GM12878 (cell line): ENCODE data around the gene CDC16. TPM values are rescaled to one million over a fixed set of nuclear protein-coding genes. Genes with fewer than 3 reads are reported as not detected.
A peak's percentile ranks its signal among the peaks of the same experiment; 100 is the strongest.

Experiments
- ATF3 ChIP-seq: IDR thresholded peaks from 2 replicates; pipeline ENCODE4 v1.6.1; 2011; ENCODE audit warnings: low read depth, mild to moderate bottlenecking, low read length, moderate library complexity, borderline replicate concordance; ENCODE audit errors: extremely low read depth
- ATF7 ChIP-seq: fragments of 450-650 bp; IDR thresholded peaks from 2 replicates; pipeline ENCODE4 v1.6.1; 2016; ENCODE audit warnings: low read depth, mild to moderate bottlenecking
- BCL3 ChIP-seq: IDR thresholded peaks from 2 replicates; pipeline ENCODE4 v1.6.1; 2011; ENCODE audit warnings: borderline replicate concordance, low read depth, mild to moderate bottlenecking, moderate library complexity, low read length; ENCODE audit not compliant: insufficient read depth, poor library complexity, severe bottlenecking
- BHLHE40 ChIP-seq, 2 experiments: fragments of 450-650 bp in 1 of 2; IDR thresholded peaks; 2 replicates each; pipeline ENCODE4 v1.6.1; 2011 to 2017; ENCODE audit warnings: low read depth in 2 of 2, borderline replicate concordance in 1 of 2, improper control_type of control experiment in 1 of 2, low read length in 1 of 2, mild to moderate bottlenecking in 1 of 2
- BRCA1 ChIP-seq: IDR thresholded peaks from 2 replicates; pipeline ENCODE4 v1.6.1; 2011; ENCODE audit warnings: low read depth, low read length, improper control_type of control experiment
- CREB1 ChIP-seq: IDR thresholded peaks from 2 replicates; pipeline ENCODE4 v1.6.1; 2012; ENCODE audit warnings: low read depth, mild to moderate bottlenecking, inconsistent platforms
- EZH2 ChIP-seq: IDR thresholded peaks from 2 replicates; pipeline ENCODE4 v1.6.1; 2012; ENCODE audit warnings: low read depth, mild to moderate bottlenecking, control low read depth, inconsistent platforms, low read length, borderline replicate concordance; ENCODE audit not compliant: control insufficient read depth
- HCFC1 ChIP-seq: fragments of 150-350 bp; IDR thresholded peaks from 2 replicates; pipeline ENCODE4 v1.6.1; 2014; ENCODE audit warnings: low read length
- KAT2A ChIP-seq: conservative IDR thresholded peaks from 2 replicates; pipeline ENCODE4 v1.6.1; 2011; ENCODE audit warnings: low read depth, low read length; ENCODE audit not compliant: control insufficient read depth
- LARP7 ChIP-seq: fragments of 450-650 bp; IDR thresholded peaks from 2 replicates; pipeline ENCODE4 v1.6.1; 2017; ENCODE audit warnings: mild to moderate bottlenecking
- MXI1 ChIP-seq: fragments of 150-350 bp; IDR thresholded peaks from 2 replicates; pipeline ENCODE4 v1.6.1; 2011; ENCODE audit warnings: low read depth, mild to moderate bottlenecking, inconsistent platforms, low read length, improper control_type of control experiment
- NR2C1 ChIP-seq: fragments of 450-650 bp; IDR thresholded peaks from 2 replicates; pipeline ENCODE4 v1.6.1; 2017; ENCODE audit warnings: antibody characterized with exemption, mild to moderate bottlenecking, moderate library complexity
- PAX5 ChIP-seq: IDR thresholded peaks from 2 replicates; pipeline ENCODE4 v1.6.1; 2011; ENCODE audit warnings: low read depth, low read length, borderline replicate concordance
- POLR2AphosphoS2 ChIP-seq: IDR thresholded peaks from 2 replicates; pipeline ENCODE4 v1.6.1; 2011; ENCODE audit warnings: low read depth, mild to moderate bottlenecking, low read length, improper control_type of control experiment, moderate library complexity
- PRDM15 ChIP-seq: fragments of 450-650 bp; formaldehyde crosslinking; IDR thresholded peaks from 2 replicates; pipeline ENCODE4 v1.4.0; 2020; ENCODE audit warnings: mild to moderate bottlenecking, moderate library complexity
- RELA ChIP-seq: fragments of 450-650 bp; IDR thresholded peaks from 2 replicates; pipeline ENCODE4 v1.8.0; 2014; ENCODE audit warnings: borderline replicate concordance; ENCODE audit not compliant: partially characterized antibody
- SMAD1 ChIP-seq: fragments of 450-650 bp; IDR thresholded peaks from 2 replicates; pipeline ENCODE4 v1.6.1; 2018; ENCODE audit warnings: mild to moderate bottlenecking, low read depth; ENCODE audit not compliant: partially characterized antibody
- SMAD5 ChIP-seq: IDR thresholded peaks from 2 replicates; pipeline ENCODE4 v1.6.1; 2016; ENCODE audit warnings: antibody characterized with exemption, low read depth
- SP1 ChIP-seq: IDR thresholded peaks from one replicate; pipeline ENCODE4 v1.6.1; 2011; ENCODE audit warnings: low read depth, low read length
- SUPT20H ChIP-seq: IDR thresholded peaks from 2 replicates; pipeline ENCODE4 v1.6.1; 2011; ENCODE audit warnings: low read depth, mild to moderate bottlenecking, low read length, moderate library complexity, borderline replicate concordance; ENCODE audit not compliant: control insufficient read depth
- TAF1 ChIP-seq: IDR thresholded peaks from 2 replicates; pipeline ENCODE4 v1.6.1; 2011; ENCODE audit warnings: mild to moderate bottlenecking, low read depth, low read length, borderline replicate concordance
- ZNF217 ChIP-seq: fragments of 450-650 bp; IDR thresholded peaks from 2 replicates; pipeline ENCODE4 v1.6.1; 2017; ENCODE audit warnings: antibody characterized with exemption, mild to moderate bottlenecking
- ZNF24 ChIP-seq: fragments of 450-650 bp; IDR thresholded peaks from 2 replicates; pipeline ENCODE4 v1.6.1; 2017; ENCODE audit warnings: antibody characterized with exemption, mild to moderate bottlenecking
- ZNF384 ChIP-seq: IDR thresholded peaks from 2 replicates; pipeline ENCODE4 v1.6.1; 2012; ENCODE audit warnings: low read depth, mild to moderate bottlenecking, low read length, improper control_type of control experiment, borderline replicate concordance
- ZNF622 ChIP-seq: fragments of 450-650 bp; IDR thresholded peaks from 2 replicates; pipeline ENCODE4 v1.6.1; 2017; ENCODE audit warnings: mild to moderate bottlenecking, inconsistent platforms
- polyA plus RNA-seq, 11 experiments: library from polyadenylated mRNA; depleted of rRNA in 4 of 11; unstranded in 6 of 11; stranded (reverse) in 5 of 11; fragments of >200 nt; fragmentation: Nextera tagmentation in 4 of 11; fragmentation: Illumina TruSeq in 1 of 11; extraction: Ambion mirVana in 4 of 11; extraction: Trizol in 1 of 11; gene quantifications; 1 replicate in 1 of 11; 2 replicates in 10 of 11; pipeline versions ENCODE4 v1.2.1 to v1.2.3, GENCODE V29; 2011 to 2016; ENCODE audit warnings: inconsistent platforms in 2 of 11, missing spikeins in 2 of 11, low read depth in 1 of 11
- total RNA-seq, 4 experiments: library from RNA; depleted of rRNA in 3 of 4; stranded (reverse); fragments of >200 nt in 3 of 4; fragmentation: Illumina TruSeq in 1 of 4; extraction: Trizol in 1 of 4; gene quantifications; 2 replicates each; pipeline versions ENCODE4 v1.2.1 to v1.2.3, GENCODE V29; 2013 to 2021

Gene CDC16
- total and polyA plus RNA-seq, 10 of the 15 experiments (the other 5 are each of a cell fraction or from before 2014, with no cell fraction given) = 15.4 to 92.9 (median 31.4) TPM

- TF ChIP-seq BRCA1 (no peak), SP1 (peak; percentile 66), HCFC1 (no peak), KAT2A (no peak), ZNF24 (peak; percentile 47; the same call in 1 of the 2 replicates), EZH2 (no peak), PAX5 (peak; percentile 57; the same call in 1 of the 2 replicates), ZNF217 (peak; percentile 65; the same call in 1 of the 2 replicates), RELA (no peak), SUPT20H (no peak), PRDM15 (no peak), BHLHE40 (IDR thresholded peaks at IDR 0.05; ENCODE audit: borderline replicate concordance in 1 of 2, low read depth in 2 of 2, low read length in 1 of 2) (peak; percentile 100), LARP7 (peak; percentile 99), BCL3 (peak; percentile 55), SMAD1 (no peak), TAF1 (peak; percentile 87; the same call in 1 of the 2 replicates), POLR2AphosphoS2 (peak; percentile 86; the same call in 1 of the 2 replicates), ATF3 (no peak), ZNF622 (no peak), CREB1 (peak; percentile 75), MXI1 (peak; percentile 76), SMAD5 (peak; percentile 78), NR2C1 (peak; percentile 32), ZNF384 (no peak), ATF7 (no peak)
Observed at GRCh38 chr13:114314074-114314912, 79.6 kb downstream of the CDC16 start, which contains the start of gene CHAMP1 (continued).
